GM12891 (cell line): ENCODE results near the gene FGFR2.

Experiments
- DNase-seq: peaks from one replicate; pipeline ENCODE4 v3.0.0; 2011; ENCODE audit warnings: low spot score; ENCODE audit not compliant: insufficient read length
- FAIRE-seq: peaks from 2 replicates; lab custom pipeline; 2011; peaks lifted over from hg19 to GRCh38; lab: Jason Lieb, UNC
- PAX5 ChIP-seq: IDR thresholded peaks from 2 replicates; pipeline ENCODE4 v1.6.1; 2011; ENCODE audit warnings: low read length, moderate library complexity, mild to moderate bottlenecking; ENCODE audit not compliant: insufficient read depth, severe bottlenecking
- POLR2A ChIP-seq: IDR thresholded peaks from 2 replicates; pipeline ENCODE4 v1.6.1; 2011; ENCODE audit warnings: low read depth, low read length, control low read depth
- POLR2AphosphoS5 ChIP-seq: IDR thresholded peaks from 2 replicates; pipeline ENCODE4 v1.6.1; 2011; ENCODE audit warnings: low read depth, low read length, control low read depth
- POU2F2 ChIP-seq: IDR thresholded peaks from 2 replicates; pipeline ENCODE4 v1.6.1; 2011; ENCODE audit warnings: low read depth, mild to moderate bottlenecking, control low read depth, low read length, moderate library complexity
- SPI1 ChIP-seq: IDR thresholded peaks from 2 replicates; pipeline ENCODE4 v1.6.1; 2011; ENCODE audit warnings: low read depth, low read length, control low read depth
- TAF1 ChIP-seq: IDR thresholded peaks from 2 replicates; pipeline ENCODE4 v1.6.1; 2011; ENCODE audit warnings: low read depth, low read length, control low read depth

FGFR2 gene

DNA sequence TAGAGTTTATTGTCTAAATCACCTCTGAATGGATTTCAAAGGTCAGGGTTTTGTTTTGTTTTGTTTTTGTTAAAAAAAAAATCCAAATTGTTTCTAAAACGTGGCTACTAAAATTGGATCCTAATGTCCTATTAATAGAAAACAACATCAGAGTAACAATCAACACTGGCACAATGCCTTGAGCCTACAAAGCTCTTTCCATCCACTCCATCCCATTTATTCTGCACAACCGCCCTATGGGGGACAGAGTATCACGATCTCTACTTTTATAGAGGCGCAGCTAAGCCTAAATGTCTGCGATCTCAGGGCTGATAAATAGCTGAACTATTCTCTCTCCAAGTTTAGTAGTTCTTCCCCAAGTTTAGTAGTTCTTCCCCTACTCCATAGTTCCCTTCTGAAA lies 78.8 kb downstream of the FGFR2 start:
- DNase-seq (no peak), FAIRE-seq (no peak)
- TF ChIP-seq PAX5 (no peak), POLR2A (no peak), SPI1 (no peak), POLR2AphosphoS5 (no peak)

DNA sequence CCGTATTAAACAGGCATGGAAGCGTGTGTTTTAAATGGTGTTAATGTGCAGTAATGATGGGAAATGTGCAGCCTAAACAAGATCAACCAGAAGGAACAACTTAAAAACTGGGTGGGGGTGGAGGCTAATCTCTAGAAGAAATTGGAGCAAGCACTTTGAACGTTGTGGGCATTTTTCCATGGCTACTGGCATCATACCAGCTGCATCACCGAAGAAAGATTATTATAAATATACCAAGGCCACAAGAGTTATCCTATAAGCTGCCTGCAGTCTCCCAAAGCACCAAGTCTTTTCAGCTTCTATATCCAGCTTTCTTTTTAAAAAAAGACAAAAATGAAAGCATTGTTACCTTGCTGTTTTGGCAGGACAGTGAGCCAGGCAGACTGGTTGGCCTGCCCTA lies 79.9 kb downstream of the FGFR2 start:
- DNase-seq (no peak), FAIRE-seq (no peak)
- no peak for TF ChIP-seq TAF1
- TF ChIP-seq SPI1 = no peak
- no peak for TF ChIP-seq POU2F2
- no peak for TF ChIP-seq PAX5
- no peak for TF ChIP-seq POLR2AphosphoS5

DNA sequence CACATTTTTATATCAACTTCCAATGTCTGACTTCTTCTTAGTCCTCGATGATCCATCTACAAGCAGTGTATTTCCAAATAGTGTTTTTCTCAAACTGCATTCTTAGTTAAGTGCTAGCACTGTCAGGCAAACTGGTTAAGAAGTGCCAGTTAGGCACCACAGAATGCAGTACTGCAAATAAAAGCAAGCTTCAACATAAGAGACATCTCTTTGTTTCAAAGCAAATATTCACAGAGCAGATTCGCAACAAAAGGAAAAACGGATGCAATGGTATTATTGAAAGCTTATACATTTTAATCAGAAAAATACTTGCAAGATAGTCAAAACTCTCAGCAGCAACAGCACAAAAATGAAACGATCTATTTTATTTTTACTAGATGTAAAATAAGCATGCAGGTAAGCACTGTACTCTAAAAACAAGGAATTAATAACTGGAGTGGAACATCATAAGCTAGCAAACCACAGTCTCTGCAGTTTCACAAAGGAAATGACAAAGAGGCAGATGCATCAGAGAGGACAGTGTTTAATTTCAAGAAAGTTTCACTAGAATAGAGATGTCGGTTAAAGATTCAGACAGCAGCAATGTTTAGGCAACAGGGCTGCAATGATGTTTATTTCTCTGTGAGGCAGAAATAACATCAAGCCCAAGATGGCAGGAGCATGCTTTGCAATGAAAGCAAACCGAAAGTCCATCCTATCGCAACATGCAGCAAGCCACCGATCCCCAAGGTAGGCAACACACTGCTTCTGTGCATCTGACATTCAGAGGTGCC lies 82.0 kb downstream of the FGFR2 start:
- no peak for TF ChIP-seq PAX5
- TF ChIP-seq SPI1 = no peak
- TF ChIP-seq POLR2AphosphoS5 = no peak
- no peak for TF ChIP-seq TAF1
- TF ChIP-seq POU2F2 = no peak
- no peak for TF ChIP-seq POLR2A
- FAIRE-seq = no peak
- DNase-seq = no peak

DNA sequence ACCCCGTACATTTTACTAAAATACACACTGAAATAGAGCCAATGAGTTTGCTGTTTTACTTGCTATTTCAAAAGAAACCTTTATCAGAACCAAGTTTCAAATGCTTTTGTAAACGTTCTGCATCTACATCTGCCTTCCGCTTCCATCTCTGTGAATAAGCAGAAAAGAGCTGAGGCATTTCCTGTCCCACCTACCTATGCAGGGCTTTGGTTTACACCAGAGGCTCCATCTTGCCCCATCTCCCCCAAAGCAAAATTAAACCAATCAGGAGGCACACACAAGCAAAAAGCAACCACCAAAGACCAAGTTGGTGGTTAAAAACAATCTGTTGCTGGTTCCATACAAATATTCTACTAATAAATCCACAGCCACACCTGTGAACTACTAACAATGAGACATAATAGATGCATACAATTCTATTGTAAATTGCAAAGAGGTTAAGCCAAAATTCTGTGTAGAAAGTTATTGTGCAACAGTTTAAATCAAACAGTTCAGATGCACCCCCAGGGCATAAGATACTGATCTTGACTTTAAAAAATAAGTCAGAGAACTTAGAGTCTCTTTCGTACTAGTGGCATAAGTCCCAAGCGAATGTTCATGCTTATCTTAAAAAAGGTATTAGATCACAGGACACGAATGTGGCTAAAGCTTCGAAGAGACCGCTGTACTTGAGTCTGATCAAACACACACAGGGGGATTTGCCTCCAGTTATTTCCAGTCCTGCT lies 83.9 kb downstream of the FGFR2 start:
- FAIRE-seq = no peak
- DNase-seq = no peak
- TF ChIP-seq PAX5 = no peak
- no peak for TF ChIP-seq POU2F2
- TF ChIP-seq POLR2A = no peak
- no peak for TF ChIP-seq POLR2AphosphoS5
- TF ChIP-seq SPI1 = no peak
- TF ChIP-seq TAF1 = no peak

DNA sequence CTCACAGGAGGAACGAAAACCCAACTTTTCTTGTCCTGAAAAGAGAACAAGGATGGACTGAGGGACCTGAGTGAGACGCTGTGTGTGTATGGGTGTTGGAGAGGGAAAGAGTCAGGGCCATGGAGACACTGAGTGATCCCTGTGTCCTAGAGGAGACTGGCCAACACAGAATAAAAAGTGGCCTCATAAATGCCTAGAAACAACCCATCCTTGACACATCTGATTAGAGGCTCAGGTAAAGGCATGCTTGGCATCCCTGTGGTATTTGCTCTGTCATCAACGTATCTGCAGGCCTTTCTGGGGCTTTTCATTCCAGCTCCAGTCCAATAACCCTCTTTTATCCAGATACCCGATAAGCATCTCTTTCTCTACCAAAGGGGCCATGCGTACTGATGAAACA lies 86.3 kb downstream of the FGFR2 start:
- no peak for TF ChIP-seq PAX5
- DNase-seq = no peak
- no peak for FAIRE-seq

DNA sequence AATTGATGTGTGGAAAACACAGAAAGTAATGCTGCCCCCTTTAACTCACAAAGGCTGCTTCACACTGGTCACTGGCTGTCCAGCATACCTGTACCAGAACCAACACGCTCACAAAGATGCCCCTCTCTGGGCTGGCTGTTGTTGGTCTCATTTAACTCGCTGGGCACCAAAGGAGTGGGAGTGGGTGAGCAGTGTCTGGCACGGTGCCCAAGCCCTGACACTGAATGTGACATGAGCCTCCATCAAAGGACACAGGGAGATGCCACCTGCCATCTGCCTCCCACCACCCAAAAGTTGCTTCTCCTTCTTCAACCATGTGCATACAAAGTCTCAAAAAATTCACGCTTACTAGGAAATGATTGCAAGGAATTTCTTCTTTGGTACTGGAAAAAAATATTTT lies 86.8 kb downstream of the FGFR2 start:
- TF ChIP-seq POU2F2 (no peak), SPI1 (no peak), POLR2A (no peak), TAF1 (no peak), POLR2AphosphoS5 (no peak), PAX5 (no peak)
- FAIRE-seq (no peak), DNase-seq (no peak)

DNA sequence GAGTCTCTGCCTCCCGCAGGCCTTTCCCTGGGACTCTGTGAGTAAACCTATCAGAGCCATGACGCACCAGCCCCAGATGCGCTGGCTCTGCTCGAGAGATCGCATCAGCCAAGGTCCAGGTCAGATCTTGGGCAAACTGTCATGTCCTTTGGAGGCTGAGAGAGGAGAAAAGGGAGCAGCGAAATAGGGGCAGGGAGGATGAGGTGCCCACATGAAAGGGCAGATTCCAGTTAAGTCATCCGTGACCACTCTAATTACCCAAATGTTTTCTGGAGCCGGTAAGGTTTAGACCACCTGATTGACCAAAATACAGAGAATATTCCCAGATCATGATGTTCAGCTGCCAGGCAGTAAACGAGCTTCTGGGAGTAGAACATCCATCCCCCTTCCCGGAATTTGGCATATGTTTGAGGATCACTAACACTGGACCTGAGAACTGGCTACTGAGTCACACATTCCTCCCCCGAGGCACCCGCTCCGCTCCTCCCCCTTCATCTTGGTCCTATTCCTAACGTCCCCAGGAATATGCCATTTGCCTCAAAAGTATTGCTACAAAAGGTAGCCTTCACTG lies 88.0 kb downstream of the FGFR2 start:
- no peak for FAIRE-seq
- no peak for DNase-seq
- no peak for TF ChIP-seq TAF1
- TF ChIP-seq PAX5 = no peak
- TF ChIP-seq POU2F2 = no peak

DNA sequence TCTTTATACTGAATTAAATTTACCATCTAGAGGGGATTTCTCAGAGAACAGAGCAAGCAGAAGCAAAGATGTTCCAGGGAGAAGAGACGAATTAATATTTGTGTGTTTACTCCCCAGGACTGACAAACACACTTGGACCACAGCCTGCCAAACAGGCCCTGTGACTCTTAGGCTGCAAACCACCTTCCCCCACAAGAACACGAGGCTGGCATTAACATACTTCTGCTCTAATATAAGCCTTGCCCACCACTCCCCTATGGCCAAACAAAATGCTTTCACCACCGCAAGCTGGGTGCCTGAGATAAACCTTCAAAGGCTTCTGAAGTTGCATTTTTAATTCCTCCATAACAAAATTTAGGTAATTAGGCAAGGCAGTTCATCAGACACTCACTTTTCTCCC lies 88.4 kb downstream of the FGFR2 start:
- FAIRE-seq (no peak), DNase-seq (no peak)
- no peak for TF ChIP-seq POLR2AphosphoS5
- TF ChIP-seq TAF1 = no peak
- no peak for TF ChIP-seq POU2F2
- TF ChIP-seq SPI1 = no peak
- TF ChIP-seq POLR2A = no peak
- TF ChIP-seq PAX5 = no peak

DNA sequence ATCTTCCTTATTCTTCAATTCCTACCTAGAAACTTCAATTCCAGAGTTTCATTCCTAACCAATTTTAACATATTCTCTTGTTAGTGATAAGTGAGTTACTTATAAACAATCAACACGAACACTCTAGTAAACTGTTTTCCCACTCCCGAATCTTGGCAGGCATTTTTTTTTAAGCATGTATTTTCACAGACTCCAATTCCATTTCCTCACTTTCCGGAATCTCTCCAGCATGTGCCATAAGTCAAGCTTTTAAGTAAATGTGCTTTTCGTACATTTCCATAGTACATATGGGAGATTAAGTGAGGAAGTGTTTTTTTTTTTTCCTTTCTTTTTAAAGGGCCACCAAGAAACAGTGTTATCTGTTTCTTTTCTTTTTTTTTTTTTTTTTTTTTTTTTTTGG lies 89.1 kb downstream of the FGFR2 start:
- FAIRE-seq = no peak
- no peak for DNase-seq
- TF ChIP-seq POLR2AphosphoS5 (no peak), TAF1 (no peak), PAX5 (no peak), POU2F2 (no peak), POLR2A (no peak), SPI1 (no peak)

DNA sequence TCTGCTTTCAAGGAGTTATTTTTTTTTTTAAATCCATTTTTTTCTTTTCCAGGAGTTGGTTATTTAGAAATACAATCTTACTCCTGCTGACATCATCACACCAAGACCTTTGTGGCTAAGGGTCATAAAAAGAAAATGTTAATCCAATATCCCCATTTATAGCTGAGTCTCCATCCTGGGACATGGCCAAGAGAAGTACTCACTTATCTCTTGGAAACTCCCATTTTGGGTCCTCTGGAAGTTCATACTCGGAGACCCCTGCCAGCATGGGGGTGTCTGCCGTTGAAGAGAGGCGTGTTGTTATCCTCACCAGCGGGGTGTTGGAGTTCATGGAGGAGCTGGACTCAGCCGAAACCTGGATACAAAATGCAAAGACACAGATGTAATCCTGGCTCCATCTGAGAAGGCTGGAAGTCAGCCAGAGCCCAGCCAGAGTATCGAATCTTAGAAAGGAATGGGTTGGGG lies 94.6 kb downstream of the FGFR2 start:
- TF ChIP-seq PAX5 = no peak
- no peak for TF ChIP-seq POLR2AphosphoS5
- no peak for TF ChIP-seq TAF1
- no peak for TF ChIP-seq POU2F2
- no peak for TF ChIP-seq POLR2A
- TF ChIP-seq SPI1 = no peak
- DNase-seq (no peak), FAIRE-seq (no peak)
